HFFc6 (cell line): ENCODE measurements around the gene CRTC3. TPM values are rescaled to one million over a fixed set of nuclear protein-coding genes. Genes with fewer than 3 reads are reported as not detected.

Source experiments
- DNase-seq: peaks from one replicate; pipeline ENCODE4 v3.0.0-alpha.2; 2018
- H3K27ac Mint-ChIP-seq: 2 replicates; pipeline ENCODE4 v1.8.0; 2020; ENCODE audit warnings: mild to moderate bottlenecking, mixed read lengths
- H3K27me3 Mint-ChIP-seq: 2 replicates; pipeline ENCODE4 v1.8.0; 2021; ENCODE audit warnings: mild to moderate bottlenecking, moderate library complexity, mixed read lengths; ENCODE audit not compliant: insufficient read depth
- H3K36me3 Mint-ChIP-seq: 2 replicates; pipeline ENCODE4 v1.8.0; 2021; ENCODE audit warnings: low read depth, mixed read lengths
- H3K4me1 Mint-ChIP-seq: 2 replicates; pipeline ENCODE4 v1.8.0; 2020; ENCODE audit warnings: low read depth, mixed read lengths
- H3K4me3 Mint-ChIP-seq: 2 replicates; pipeline ENCODE4 v1.8.0; 2020; ENCODE audit warnings: mild to moderate bottlenecking, moderate library complexity, mixed read lengths
- H3K9me3 Mint-ChIP-seq: 2 replicates; pipeline ENCODE4 v1.8.0; 2020; ENCODE audit warnings: mild to moderate bottlenecking, mixed read lengths
- long read RNA-seq: library from polyadenylated mRNA; unstranded; transcript quantifications from one replicate; pipeline ENCODE4 v2.0.0, GENCODE V29; 2019
- total RNA-seq, 6 experiments: library from RNA; stranded (reverse); fragmentation: NEBNext Ultra II Directional; extraction: Animal tissue kit (Norgen Biotek cat#: 25700); gene quantifications; 2 replicates in 1 of 6; 3 replicates in 5 of 6; pipeline ENCODE4 v1.2.3, GENCODE V29; 2021
- TF ChIP-seq, protein P1 (sequence below): fragments of 200-600 bp; sonication (generic); IDR thresholded peaks from 2 replicates; pipeline ENCODE4 v1.5.0; 2021; ENCODE audit warnings: antibody characterized with exemption, mild to moderate bottlenecking

CRTC3 gene, protein sequence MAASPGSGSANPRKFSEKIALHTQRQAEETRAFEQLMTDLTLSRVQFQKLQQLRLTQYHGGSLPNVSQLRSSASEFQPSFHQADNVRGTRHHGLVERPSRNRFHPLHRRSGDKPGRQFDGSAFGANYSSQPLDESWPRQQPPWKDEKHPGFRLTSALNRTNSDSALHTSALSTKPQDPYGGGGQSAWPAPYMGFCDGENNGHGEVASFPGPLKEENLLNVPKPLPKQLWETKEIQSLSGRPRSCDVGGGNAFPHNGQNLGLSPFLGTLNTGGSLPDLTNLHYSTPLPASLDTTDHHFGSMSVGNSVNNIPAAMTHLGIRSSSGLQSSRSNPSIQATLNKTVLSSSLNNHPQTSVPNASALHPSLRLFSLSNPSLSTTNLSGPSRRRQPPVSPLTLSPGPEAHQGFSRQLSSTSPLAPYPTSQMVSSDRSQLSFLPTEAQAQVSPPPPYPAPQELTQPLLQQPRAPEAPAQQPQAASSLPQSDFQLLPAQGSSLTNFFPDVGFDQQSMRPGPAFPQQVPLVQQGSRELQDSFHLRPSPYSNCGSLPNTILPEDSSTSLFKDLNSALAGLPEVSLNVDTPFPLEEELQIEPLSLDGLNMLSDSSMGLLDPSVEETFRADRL
- total RNA-seq = 10 to 100 TPM; 21.5 to 24.3 (median 23.5) TPM
- long read RNA-seq, partial matches to known transcripts = 3 of 8 reads
- long read RNA-seq, other reads (novel, unspliced or antisense) = 5 of 8 reads

DNA sequence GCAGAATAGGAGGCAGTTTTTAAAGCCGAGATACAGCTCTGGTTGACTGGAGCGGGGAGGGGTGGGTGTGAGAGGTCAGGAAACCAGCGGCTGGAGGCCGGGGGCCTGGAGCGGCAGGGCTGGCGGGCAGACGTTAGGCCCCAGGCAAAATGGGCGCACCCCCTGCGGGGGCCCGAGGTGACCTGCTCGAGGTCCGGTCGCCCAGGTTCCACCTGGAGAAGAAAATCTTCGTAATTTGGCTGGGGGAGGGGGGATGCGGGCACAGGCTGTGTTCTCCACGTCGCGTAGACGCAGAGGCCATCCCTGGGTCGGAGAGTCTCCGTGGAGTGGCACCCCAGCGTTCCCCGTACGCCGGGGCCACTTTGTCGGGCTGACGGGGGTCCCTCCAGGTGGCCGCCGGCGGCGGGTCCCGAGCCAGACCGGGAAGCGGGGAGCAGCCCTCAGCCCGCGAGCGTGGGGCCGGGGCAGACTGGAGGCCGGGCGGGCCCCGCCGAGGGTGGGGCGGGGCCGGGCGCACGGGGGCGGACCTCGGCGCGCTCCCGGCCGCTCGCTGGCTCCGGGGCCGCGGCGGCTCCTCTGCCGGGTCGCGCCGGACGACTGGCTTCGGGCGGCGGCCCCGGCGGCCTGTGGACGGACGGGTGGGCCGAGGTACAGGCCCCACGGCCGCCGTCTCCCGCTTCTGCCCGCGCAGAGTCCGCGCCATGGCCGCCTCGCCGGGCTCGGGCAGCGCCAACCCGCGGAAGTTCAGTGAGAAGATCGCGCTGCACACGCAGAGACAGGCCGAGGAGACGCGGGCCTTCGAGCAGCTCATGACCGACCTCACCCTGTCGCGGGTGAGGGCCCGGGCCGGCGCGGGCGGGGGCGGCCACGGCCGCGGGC, at the start of gene CRTC3:
Gene CRTC3 (plus strand): TSS at position 553 of the 879 bp plus-strand sequence. CDS start 149 bp downstream, at position 702.
- H3K9me3 Mint-ChIP-seq = no peaks in the 10 kb centered on the region
- H3K27me3 Mint-ChIP-seq = peaks cover 4% of the 10 kb centered on the region; the same call in 1 of the 2 replicates
- H3K4me3 Mint-ChIP-seq = peak within 1 kb of the TSS; percentile 98
- peaks cover 44% of the 10 kb centered on the region for H3K4me1 Mint-ChIP-seq
- peaks cover 16% of the 10 kb centered on the region; the same call in 1 of the 2 replicates for H3K36me3 Mint-ChIP-seq
- peak; percentile 26 for DNase-seq
- TF ChIP-seq, protein P1, sequence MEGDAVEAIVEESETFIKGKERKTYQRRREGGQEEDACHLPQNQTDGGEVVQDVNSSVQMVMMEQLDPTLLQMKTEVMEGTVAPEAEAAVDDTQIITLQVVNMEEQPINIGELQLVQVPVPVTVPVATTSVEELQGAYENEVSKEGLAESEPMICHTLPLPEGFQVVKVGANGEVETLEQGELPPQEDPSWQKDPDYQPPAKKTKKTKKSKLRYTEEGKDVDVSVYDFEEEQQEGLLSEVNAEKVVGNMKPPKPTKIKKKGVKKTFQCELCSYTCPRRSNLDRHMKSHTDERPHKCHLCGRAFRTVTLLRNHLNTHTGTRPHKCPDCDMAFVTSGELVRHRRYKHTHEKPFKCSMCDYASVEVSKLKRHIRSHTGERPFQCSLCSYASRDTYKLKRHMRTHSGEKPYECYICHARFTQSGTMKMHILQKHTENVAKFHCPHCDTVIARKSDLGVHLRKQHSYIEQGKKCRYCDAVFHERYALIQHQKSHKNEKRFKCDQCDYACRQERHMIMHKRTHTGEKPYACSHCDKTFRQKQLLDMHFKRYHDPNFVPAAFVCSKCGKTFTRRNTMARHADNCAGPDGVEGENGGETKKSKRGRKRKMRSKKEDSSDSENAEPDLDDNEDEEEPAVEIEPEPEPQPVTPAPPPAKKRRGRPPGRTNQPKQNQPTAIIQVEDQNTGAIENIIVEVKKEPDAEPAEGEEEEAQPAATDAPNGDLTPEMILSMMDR = no peak
- H3K27ac Mint-ChIP-seq = peak within 1 kb of the TSS; percentile 83

DNA sequence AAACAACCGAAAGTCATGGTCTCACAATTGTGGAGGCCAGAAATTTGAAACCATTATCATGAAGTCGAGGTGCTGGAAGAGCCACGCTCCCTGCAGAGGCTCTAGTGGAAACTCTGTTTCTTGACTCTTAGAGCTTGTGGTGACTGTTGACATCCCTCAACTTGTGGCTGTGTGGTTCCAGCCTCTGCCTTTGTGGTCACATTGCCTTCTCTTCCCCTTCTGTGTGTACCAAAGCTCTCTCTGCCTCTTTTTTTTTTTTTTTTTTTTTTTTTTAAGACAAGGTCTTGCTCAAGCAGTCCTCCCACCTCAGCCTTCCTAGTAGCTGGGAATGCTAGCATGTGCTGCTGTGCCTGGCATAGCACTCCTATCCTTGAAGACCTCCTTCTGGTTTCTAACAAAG, 48.7 kb upstream of the CRTC3 start:
- TF ChIP-seq, protein P1 = no peak
- no peaks in the 10 kb centered on the region for H3K9me3 Mint-ChIP-seq
- peak overlapping the region; percentile 42; the same call in 1 of the 2 replicates for H3K27ac Mint-ChIP-seq
- H3K27me3 Mint-ChIP-seq = no peaks in the 10 kb centered on the region; the same call in none of the 2 replicates
- no peak overlapping the region for H3K4me3 Mint-ChIP-seq
- DNase-seq = no peak
- peaks cover 19% of the 10 kb centered on the region for H3K4me1 Mint-ChIP-seq
- peaks cover 58% of the 10 kb centered on the region for H3K36me3 Mint-ChIP-seq

DNA sequence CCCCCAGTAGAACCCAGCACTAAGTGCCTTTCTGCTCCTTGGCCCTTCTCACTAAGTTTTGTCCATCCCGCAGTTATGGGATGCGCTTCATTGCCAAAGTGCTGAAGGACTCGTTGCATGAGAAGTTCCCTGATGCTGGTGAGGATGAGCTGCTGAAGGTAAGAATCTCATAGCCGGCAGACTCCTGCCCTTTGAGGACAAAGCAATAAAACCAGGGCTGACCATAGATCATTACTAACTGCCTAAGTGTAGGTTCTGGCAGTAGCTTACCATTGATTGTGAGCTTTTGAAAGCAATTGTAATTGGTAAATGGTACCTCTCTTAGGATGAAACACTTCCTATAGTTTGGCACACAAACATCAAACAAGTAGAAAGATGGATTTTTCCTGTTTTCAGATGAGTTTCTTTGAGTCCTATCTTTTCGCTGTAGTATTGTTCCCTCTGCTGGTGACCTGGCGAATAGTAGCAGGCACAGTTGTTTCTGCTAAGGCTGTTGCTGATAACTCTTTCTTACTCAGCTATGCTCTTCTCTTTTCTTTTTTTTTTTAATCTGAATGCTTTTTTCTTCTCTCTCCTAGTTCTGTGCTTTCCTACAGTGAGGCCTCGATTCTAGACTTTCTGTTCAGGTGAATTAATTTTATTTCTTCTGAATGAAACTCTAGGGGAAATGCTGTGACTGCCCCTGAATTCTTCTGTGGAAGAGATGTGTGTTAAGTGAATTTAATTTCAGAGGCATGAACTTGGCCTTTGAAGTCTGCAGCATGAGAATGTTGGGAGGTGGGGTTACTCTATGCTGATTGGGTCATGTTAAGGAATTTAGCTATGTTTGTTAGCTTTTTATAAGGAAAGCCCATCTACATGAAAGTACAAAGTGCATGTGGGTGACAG, 47.4 kb upstream of the CRTC3 start:
- H3K4me3 Mint-ChIP-seq = no peak overlapping the region
- H3K27me3 Mint-ChIP-seq = no peaks in the 10 kb centered on the region; the same call in none of the 2 replicates
- no peak overlapping the region for H3K27ac Mint-ChIP-seq
- H3K4me1 Mint-ChIP-seq = peaks cover 19% of the 10 kb centered on the region
- H3K36me3 Mint-ChIP-seq = peaks cover 58% of the 10 kb centered on the region
- no peaks in the 10 kb centered on the region for H3K9me3 Mint-ChIP-seq
- peak; percentile 33 for DNase-seq
- TF ChIP-seq, protein P1 = peak; percentile 81

DNA sequence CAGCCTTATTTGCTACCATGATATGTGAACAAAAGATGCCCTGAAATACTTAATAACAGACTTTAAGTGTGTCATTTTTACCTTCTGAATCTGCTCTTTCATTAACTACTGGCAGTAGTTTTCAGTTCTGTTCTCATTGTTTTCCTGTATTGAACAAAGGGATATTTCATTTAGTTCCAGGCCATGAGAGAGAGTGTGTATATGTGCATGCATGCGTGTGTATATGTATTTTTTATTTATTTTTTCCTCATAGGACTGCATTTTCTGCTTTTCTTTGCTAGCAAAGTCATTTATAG, 46.8 kb upstream of the CRTC3 start:
- Mint-ChIP-seq H3K27ac (no peak overlapping the region), H3K9me3 (no peaks in the 10 kb centered on the region), H3K4me3 (no peak overlapping the region), H3K4me1 (peaks cover 19% of the 10 kb centered on the region), H3K27me3 (no peaks in the 10 kb centered on the region; the same call in none of the 2 replicates), H3K36me3 (peaks cover 58% of the 10 kb centered on the region)
- DNase-seq = no peak
- TF ChIP-seq, protein P1 = no peak
